Activated T-helper 1 cell treated with anti-CD3 and anti-CD28 coated beads, Interleukin-12 subunit alpha, Interleukin-12 subunit beta, Interleukin-2, Interleukin-4 antibody, amounts not matched to agents 30 ng/mL and 10 ng/mL and 1 ng/mL, durations not matched to agents 14 hours and 24 hours and 36 hours (primary cell): ENCODE data around the gene LRRK1. TPM values are rescaled to one million over a fixed set of nuclear protein-coding genes. Genes with fewer than 3 reads are reported as not detected.

Source experiments
- DNase-seq: peaks from one replicate; pipeline ENCODE4 v3.0.0; 2021; ENCODE audit warnings: low spot score
- H3K27ac Mint-ChIP-seq: one replicate; pipeline ENCODE4 v1.8.0; 2021; ENCODE audit warnings: mild to moderate bottlenecking, mixed read lengths
- H3K27me3 Mint-ChIP-seq: one replicate; pipeline ENCODE4 v1.8.0; 2022; ENCODE audit warnings: mild to moderate bottlenecking, moderate library complexity, mixed read lengths; ENCODE audit not compliant: insufficient read depth
- H3K36me3 Mint-ChIP-seq: one replicate; pipeline ENCODE4 v1.8.0; 2021; ENCODE audit warnings: low read depth, mixed read lengths
- H3K4me1 Mint-ChIP-seq: one replicate; pipeline ENCODE4 v1.8.0; 2021; ENCODE audit warnings: low read depth, mixed read lengths
- H3K4me3 Mint-ChIP-seq: one replicate; pipeline ENCODE4 v1.8.0; 2021; ENCODE audit warnings: mild to moderate bottlenecking, moderate library complexity, mixed read lengths
- H3K9me3 Mint-ChIP-seq: one replicate; pipeline ENCODE4 v1.8.0; 2021; ENCODE audit warnings: mixed read lengths
- intact Hi-C: fragments of 100-400 bp; cut with micrococcal nuclease; formaldehyde crosslinking; loops from one replicate; pipeline ENCODE4 v1.15.1; 2024
- total RNA-seq: library from RNA; stranded (reverse); gene quantifications from 2 replicates; pipeline ENCODE4 v1.2.3, GENCODE V29; 2022

The LRRK1 gene
- total RNA-seq, 1 donor from 2014 or later = 1.9 TPM

DNA sequence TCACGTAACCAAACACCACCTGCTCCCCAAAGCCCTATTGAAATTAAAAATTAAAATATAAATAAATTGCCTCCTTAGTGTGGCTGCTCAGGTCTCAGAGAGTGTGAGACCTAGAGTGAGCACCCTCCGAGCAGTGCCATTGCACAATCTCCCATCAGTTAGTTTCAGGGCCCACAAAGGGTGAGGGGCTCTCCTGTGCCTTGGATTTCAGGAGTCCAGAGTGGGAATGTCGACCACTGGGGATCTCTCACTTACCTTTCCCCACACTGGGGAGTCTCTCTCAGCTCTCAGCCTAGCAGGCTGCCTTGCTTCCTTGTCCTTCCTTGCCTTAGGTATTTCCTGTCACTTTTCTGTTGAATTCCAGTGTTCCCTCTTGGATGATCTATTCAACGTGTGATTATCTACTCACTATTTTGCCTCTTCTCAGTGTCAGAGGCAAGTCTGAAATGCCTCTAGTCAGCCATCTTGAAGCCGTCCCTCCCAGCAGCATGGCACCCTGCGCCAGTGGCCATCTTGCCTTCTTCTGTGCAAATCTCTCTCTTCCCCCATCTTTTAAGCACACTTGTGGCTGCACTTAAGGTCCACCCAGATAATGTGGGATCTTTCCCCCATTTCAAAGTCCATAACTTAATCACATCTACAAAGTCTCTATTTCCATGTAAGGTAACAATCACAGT is 119.3 kb downstream of the LRRK1 start:
- no peak for DNase-seq
- intact Hi-C loops = no loop called here
- Mint-ChIP-seq H3K27me3 (peaks cover 37% of the 10 kb centered on the region), H3K36me3 (no peaks in the 10 kb centered on the region), H3K4me1 (peaks cover 4% of the 10 kb centered on the region), H3K27ac (no peak overlapping the region), H3K4me3 (no peak overlapping the region), H3K9me3 (peaks cover 23% of the 10 kb centered on the region)

GRCh38 chr15:101039461-101039860 is 120.3 kb downstream of the LRRK1 start:
- H3K36me3 Mint-ChIP-seq = no peaks in the 10 kb centered on the region
- peaks cover 23% of the 10 kb centered on the region for H3K9me3 Mint-ChIP-seq
- H3K4me1 Mint-ChIP-seq = peaks cover 4% of the 10 kb centered on the region
- H3K27me3 Mint-ChIP-seq = peaks cover 33% of the 10 kb centered on the region
- intact Hi-C loops = no loop called here
- H3K27ac Mint-ChIP-seq = no peak overlapping the region
- no peak for DNase-seq
- H3K4me3 Mint-ChIP-seq = no peak overlapping the region

GRCh38 chr15:101042320-101042719 is 123.2 kb downstream of the LRRK1 start:
- Mint-ChIP-seq H3K36me3 (no peaks in the 10 kb centered on the region), H3K27ac (no peak overlapping the region)

GRCh38 chr15:101043011-101043410 is 123.9 kb downstream of the LRRK1 start:
- no peaks in the 10 kb centered on the region for H3K4me1 Mint-ChIP-seq
- no peaks in the 10 kb centered on the region for H3K9me3 Mint-ChIP-seq
- intact Hi-C loops = no loop called here
- H3K36me3 Mint-ChIP-seq = no peaks in the 10 kb centered on the region
- no peak for DNase-seq
- H3K27me3 Mint-ChIP-seq = peaks cover 15% of the 10 kb centered on the region
- H3K4me3 Mint-ChIP-seq = no peak overlapping the region
- H3K27ac Mint-ChIP-seq = no peak overlapping the region

More at GRCh38 chr15:101042320-101042719, 123.2 kb downstream of the LRRK1 start:
- H3K4me3 Mint-ChIP-seq = no peak overlapping the region
- H3K9me3 Mint-ChIP-seq = no peaks in the 10 kb centered on the region
- no peak for DNase-seq
- intact Hi-C loops = no loop called here
- peaks cover 15% of the 10 kb centered on the region for H3K27me3 Mint-ChIP-seq
- H3K4me1 Mint-ChIP-seq = no peaks in the 10 kb centered on the region

DNA sequence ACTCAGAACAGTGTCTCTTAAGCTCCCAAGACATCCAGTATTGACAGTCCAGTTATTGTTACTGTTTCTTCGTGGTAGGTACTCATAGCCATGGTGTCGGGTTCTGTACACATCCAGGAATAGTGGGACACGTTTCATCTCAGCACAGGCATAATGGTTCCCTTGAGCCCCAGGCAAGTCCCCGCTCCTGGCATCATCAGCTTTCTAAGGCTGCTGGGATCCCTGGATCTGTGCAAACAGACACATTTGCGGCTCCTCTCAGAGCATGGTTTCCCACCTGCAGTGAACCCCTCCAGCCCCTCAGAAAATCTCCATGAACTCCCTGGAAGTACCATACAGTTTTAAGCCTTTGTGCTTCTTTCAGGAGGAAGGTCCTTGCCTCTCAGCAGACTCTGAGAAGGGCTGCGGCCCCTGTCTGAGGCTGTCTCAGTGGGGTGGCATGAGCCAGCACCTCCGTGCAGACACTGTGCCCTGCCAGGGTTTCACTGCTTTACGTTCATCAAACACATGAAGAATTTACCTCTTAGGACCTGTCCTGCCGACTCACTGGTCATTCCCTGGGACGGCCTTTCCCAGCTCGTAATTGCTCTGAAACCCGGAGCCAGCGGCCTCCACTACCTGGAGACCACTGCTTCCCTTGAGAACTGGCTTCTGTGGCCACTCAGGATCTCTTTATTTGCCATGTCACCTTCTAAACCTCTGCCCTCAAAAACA is 124.9 kb downstream of the LRRK1 start:
- no peak overlapping the region for H3K4me3 Mint-ChIP-seq
- intact Hi-C loops = no loop called here
- no peaks in the 10 kb centered on the region for H3K9me3 Mint-ChIP-seq
- peaks cover 15% of the 10 kb centered on the region for H3K27me3 Mint-ChIP-seq
- no peak for DNase-seq
- no peak overlapping the region for H3K27ac Mint-ChIP-seq
- H3K4me1 Mint-ChIP-seq = no peaks in the 10 kb centered on the region
- H3K36me3 Mint-ChIP-seq = no peaks in the 10 kb centered on the region

GRCh38 chr15:101044625-101045235 is 125.6 kb downstream of the LRRK1 start:
- no peak overlapping the region for H3K4me3 Mint-ChIP-seq

DNA sequence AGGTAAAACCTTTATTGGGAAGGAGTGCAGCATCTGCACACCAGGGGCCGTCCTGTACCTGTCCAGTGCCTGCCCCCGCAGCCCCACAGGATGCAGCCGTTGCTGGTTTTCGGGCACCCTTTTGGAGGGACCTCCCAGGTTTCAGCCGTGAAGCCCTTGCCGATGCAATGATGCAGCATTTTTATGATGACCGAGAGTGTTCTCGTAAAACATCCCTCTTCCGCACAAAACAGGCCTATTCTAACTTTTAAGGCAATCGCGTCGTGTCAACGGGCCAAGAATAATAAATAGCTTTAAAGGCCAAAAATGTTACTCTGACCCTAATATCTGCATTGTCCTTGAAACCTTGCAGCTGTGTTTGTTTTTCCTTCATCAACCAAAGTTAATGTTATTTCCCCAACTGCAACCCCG is 126.1 kb downstream of the LRRK1 start:
- no peaks in the 10 kb centered on the region for H3K9me3 Mint-ChIP-seq
- peaks cover 13% of the 10 kb centered on the region for H3K27me3 Mint-ChIP-seq
- H3K4me3 Mint-ChIP-seq = no peak overlapping the region
- no peaks in the 10 kb centered on the region for H3K4me1 Mint-ChIP-seq
- H3K27ac Mint-ChIP-seq = no peak overlapping the region
- no peaks in the 10 kb centered on the region for H3K36me3 Mint-ChIP-seq
- intact Hi-C loops = no loop called here
- no peak for DNase-seq

More at GRCh38 chr15:101044625-101045235, 125.6 kb downstream of the LRRK1 start:
- Mint-ChIP-seq H3K27me3 (peaks cover 13% of the 10 kb centered on the region), H3K4me1 (no peaks in the 10 kb centered on the region), H3K27ac (no peak overlapping the region), H3K36me3 (no peaks in the 10 kb centered on the region), H3K9me3 (no peaks in the 10 kb centered on the region)
- DNase-seq = no peak
- intact Hi-C loops = no loop called here

DNA sequence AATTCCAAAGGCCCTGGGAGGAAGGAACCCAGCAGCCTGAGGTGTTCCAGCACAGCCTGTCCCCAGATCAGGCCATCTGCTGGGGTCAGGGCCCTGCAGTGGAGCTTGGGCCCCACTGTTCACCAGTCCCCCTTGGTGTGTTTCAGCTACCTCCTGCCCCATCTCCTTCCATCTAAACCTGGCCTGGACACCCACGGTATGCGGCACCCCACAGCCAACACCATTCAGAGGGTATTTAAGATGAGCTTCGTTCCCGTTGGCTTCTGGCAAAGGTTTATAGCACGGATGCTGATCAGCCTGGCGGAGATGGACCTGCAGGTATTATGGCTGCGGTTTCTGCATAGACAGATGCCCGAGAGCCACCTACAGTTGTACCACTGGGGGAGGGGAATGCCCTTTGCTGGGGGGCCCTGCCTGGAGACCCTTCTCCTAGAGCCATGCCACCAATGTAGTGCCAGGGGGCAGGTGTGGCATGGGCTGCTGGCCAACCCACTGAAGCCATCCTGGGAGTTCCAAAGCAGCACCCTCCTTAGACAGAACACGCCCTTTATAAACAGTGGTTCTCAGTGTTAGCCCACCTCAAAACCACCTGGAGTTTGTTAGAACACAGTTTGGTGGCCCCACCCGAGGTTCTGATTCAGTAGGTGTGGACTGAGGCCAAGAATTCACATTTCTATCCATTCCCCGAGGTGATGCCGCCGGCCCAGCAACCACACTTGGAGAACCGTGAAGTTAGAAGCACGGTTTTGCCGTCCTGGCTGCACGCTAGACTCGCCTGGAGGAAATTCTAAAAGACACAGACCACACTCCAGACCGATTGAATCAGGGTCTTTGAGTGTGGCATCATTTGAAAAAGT is 126.9 kb downstream of the LRRK1 start:
- H3K27me3 Mint-ChIP-seq = peaks cover 7% of the 10 kb centered on the region
- no peaks in the 10 kb centered on the region for H3K4me1 Mint-ChIP-seq
- no peaks in the 10 kb centered on the region for H3K9me3 Mint-ChIP-seq
- no peaks in the 10 kb centered on the region for H3K36me3 Mint-ChIP-seq
- no peak overlapping the region for H3K4me3 Mint-ChIP-seq
- H3K27ac Mint-ChIP-seq = no peak overlapping the region
- no peak for DNase-seq
- intact Hi-C loops = no loop called here

- intact Hi-C loops = no loop called here
- Mint-ChIP-seq H3K9me3 (no peaks in the 10 kb centered on the region), H3K4me1 (no peaks in the 10 kb centered on the region), H3K4me3 (no peak overlapping the region), H3K27me3 (peaks cover 4% of the 10 kb centered on the region), H3K36me3 (no peaks in the 10 kb centered on the region), H3K27ac (no peak overlapping the region)
- DNase-seq = no peak
Measured at GRCh38 chr15:101046826-101047225, 127.7 kb downstream of the LRRK1 start.

GRCh38 chr15:101047301-101047781 is 128.2 kb downstream of the LRRK1 start:
- no peaks in the 10 kb centered on the region for H3K4me1 Mint-ChIP-seq
- no peaks in the 10 kb centered on the region for H3K36me3 Mint-ChIP-seq
- intact Hi-C loops = no loop called here
- H3K27me3 Mint-ChIP-seq = peaks cover 1% of the 10 kb centered on the region
- DNase-seq = no peak
- no peak overlapping the region for H3K27ac Mint-ChIP-seq
- H3K9me3 Mint-ChIP-seq = no peaks in the 10 kb centered on the region
- no peak overlapping the region for H3K4me3 Mint-ChIP-seq

DNA sequence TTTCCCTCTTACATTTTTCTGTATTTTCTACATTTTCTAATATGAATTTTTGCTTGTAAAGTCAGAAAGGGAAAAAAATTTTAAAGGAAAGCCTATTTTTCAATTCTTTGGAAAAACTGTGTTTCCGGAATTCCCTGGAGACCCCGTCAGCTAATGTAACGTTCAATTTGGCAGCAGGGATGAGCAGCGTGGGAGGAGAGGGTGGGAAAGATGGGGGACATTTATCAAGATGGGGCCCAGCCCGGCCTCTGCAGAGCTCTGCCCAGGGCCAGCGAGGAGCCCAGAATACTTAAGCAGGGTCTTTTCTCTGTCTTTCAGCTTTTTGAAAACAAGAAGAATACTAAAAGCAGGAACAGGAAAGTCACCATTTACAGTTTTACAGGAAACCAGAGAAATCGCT is 129.0 kb downstream of the LRRK1 start:
- H3K27ac Mint-ChIP-seq = no peak overlapping the region
- H3K27me3 Mint-ChIP-seq = no peaks in the 10 kb centered on the region

DNA sequence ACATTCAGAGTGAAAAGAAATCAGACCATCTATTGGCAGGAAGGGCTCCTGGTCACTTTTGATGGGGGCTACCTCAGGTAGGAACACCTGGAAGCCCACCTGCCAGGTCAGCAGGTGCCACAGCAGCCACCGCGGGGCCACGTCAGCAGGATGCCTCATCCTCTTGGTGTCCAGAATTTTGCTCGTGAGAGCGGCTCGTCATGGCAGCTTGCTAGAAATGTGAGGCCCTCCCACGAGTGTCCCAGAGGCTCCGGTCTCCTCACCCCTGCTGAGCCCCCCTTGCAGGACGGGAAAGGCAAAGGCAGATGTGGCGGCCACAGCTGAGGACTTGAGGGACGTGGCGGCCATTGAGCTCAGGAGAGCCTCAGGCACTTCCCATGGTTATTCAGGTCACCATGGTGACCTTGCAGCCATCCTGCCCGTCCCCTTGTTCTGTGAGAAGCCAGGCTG is 129.4 kb downstream of the LRRK1 start:
- H3K9me3 Mint-ChIP-seq = no peaks in the 10 kb centered on the region
- no peaks in the 10 kb centered on the region for H3K4me1 Mint-ChIP-seq
- intact Hi-C loops = no loop called here
- H3K27ac Mint-ChIP-seq = no peak overlapping the region
- H3K36me3 Mint-ChIP-seq = no peaks in the 10 kb centered on the region
- DNase-seq = no peak
- H3K27me3 Mint-ChIP-seq = no peaks in the 10 kb centered on the region
- H3K4me3 Mint-ChIP-seq = no peak overlapping the region

More for the DNA sequence above, 129.0 kb downstream of the LRRK1 start:
- no peaks in the 10 kb centered on the region for H3K36me3 Mint-ChIP-seq
- no peaks in the 10 kb centered on the region for H3K4me1 Mint-ChIP-seq
- no peak for DNase-seq
- H3K9me3 Mint-ChIP-seq = no peaks in the 10 kb centered on the region
- H3K4me3 Mint-ChIP-seq = no peak overlapping the region
- intact Hi-C loops = no loop called here
